Mesendoderm (in vitro differentiated cells): ENCODE measurements around the gene CCDC28A.

Source experiments
- DNase-seq: peaks from one replicate; pipeline ENCODE4 v3.0.0; 2013
- H2AK5ac ChIP-seq: 2 replicates; pipeline ENCODE4 v1.6.1; 2013; ENCODE audit warnings: low read length, inconsistent platforms
- H2BK120ac ChIP-seq: 2 replicates; pipeline ENCODE4 v1.6.1; 2013; ENCODE audit warnings: low read depth, mild to moderate bottlenecking, low read length, moderate library complexity, mixed read lengths
- H2BK15ac ChIP-seq: replicated peaks from 2 replicates; pipeline ENCODE4 v1.6.1; 2013; ENCODE audit warnings: low read depth, mild to moderate bottlenecking, moderate library complexity
- H2BK5ac ChIP-seq: 2 replicates; pipeline ENCODE4 v1.6.1; 2013; ENCODE audit warnings: low read length, inconsistent platforms
- H3K18ac ChIP-seq: 2 replicates; pipeline ENCODE4 v1.6.1; 2013; ENCODE audit warnings: mild to moderate bottlenecking, low read length, mixed read lengths
- H3K23ac ChIP-seq: one replicate; pipeline ENCODE4 v1.6.1; 2013; ENCODE audit warnings: low read length
- H3K27ac ChIP-seq: 2 replicates; pipeline ENCODE4 v1.5.1; 2013; ENCODE audit warnings: low read depth, mild to moderate bottlenecking, inconsistent platforms, low read length, moderate library complexity
- H3K27me3 ChIP-seq: 2 replicates; pipeline ENCODE4 v1.6.1; 2013; ENCODE audit warnings: low read length, control low read depth, mild to moderate bottlenecking, inconsistent platforms; ENCODE audit not compliant: insufficient read depth, poor library complexity
- H3K36me3 ChIP-seq: 2 replicates; pipeline ENCODE4 v1.6.1; 2013; ENCODE audit warnings: low read length, inconsistent platforms; ENCODE audit not compliant: control insufficient read depth, insufficient read depth
- H3K4ac ChIP-seq: one replicate; pipeline ENCODE4 v1.6.1; 2013; ENCODE audit warnings: low read depth, mild to moderate bottlenecking, low read length, moderate library complexity
- H3K4me1 ChIP-seq: 2 replicates; pipeline ENCODE4 v1.6.1; 2013; ENCODE audit warnings: low read depth, low read length, inconsistent platforms; ENCODE audit not compliant: control insufficient read depth
- H3K4me2 ChIP-seq: 2 replicates; pipeline ENCODE4 v1.6.1; 2013; ENCODE audit warnings: low read length
- H3K4me3 ChIP-seq: 2 replicates; pipeline ENCODE4 v1.5.1; 2013; ENCODE audit warnings: mild to moderate bottlenecking, low read length
- H3K56ac ChIP-seq: one replicate; pipeline ENCODE4 v1.6.1; 2013; ENCODE audit warnings: low read length
- H3K79me1 ChIP-seq: 2 replicates; pipeline ENCODE4 v1.6.1; 2013; ENCODE audit warnings: low read length, inconsistent platforms
- H3K79me2 ChIP-seq: 2 replicates; pipeline ENCODE4 v1.6.1; 2013; ENCODE audit warnings: mild to moderate bottlenecking, low read length; ENCODE audit not compliant: control insufficient read depth, insufficient read depth
- H3K9ac ChIP-seq: 2 replicates; pipeline ENCODE4 v1.6.1; 2013; ENCODE audit warnings: low read length, inconsistent platforms
- H4K5ac ChIP-seq: one replicate; pipeline ENCODE4 v1.6.1; 2013; ENCODE audit warnings: low read length
- H4K8ac ChIP-seq: one replicate; pipeline ENCODE4 v1.6.1; 2013; ENCODE audit warnings: low read depth, mild to moderate bottlenecking, control low read depth, low read length, moderate library complexity
- WGBS: extraction: QIAGEN DNeasy Blood & Tissue Kit; methylation state at CpG from one replicate; pipeline ENCODE4 v1.1.7; 2013; ENCODE audit warnings: low lambda C conversion rate, missing lambda C conversion rate; ENCODE audit not compliant: insufficient coverage; ENCODE audit errors: extremely low coverage; 5-methylcytosine and 5-hydroxymethylcytosine counted together

The CCDC28A gene

GRCh38 chr6:138815221-138815620 lies 41.7 kb downstream of the CCDC28A start:
- Histone ChIP-seq H3K9ac (no peak overlapping the region), H2BK15ac (no peak overlapping the region), H2BK5ac (no peak overlapping the region), H4K5ac (no peak overlapping the region), H3K4me3 (no peak overlapping the region), H3K36me3 (no peaks in the 10 kb centered on the region), H3K23ac (no peak overlapping the region), H3K27me3 (no peaks in the 10 kb centered on the region), H2BK120ac (no peak overlapping the region), H3K79me1 (no peaks in the 10 kb centered on the region), H3K4ac (no peak overlapping the region), H3K27ac (no peak overlapping the region), H3K4me1 (peaks cover 6% of the 10 kb centered on the region), H3K18ac (no peak overlapping the region), H4K8ac (no peak overlapping the region), H3K79me2 (no peaks in the 10 kb centered on the region), H3K56ac (no peak overlapping the region), H2AK5ac (no peak overlapping the region), H3K4me2 (no peak overlapping the region)
- WGBS = no CpG with 5 or more reads among the region's 6 CpGs
- no peak for DNase-seq

- Histone ChIP-seq H3K18ac (no peak overlapping the region), H3K4me2 (no peak overlapping the region), H3K27ac (no peak overlapping the region), H3K36me3 (no peaks in the 10 kb centered on the region), H3K79me1 (no peaks in the 10 kb centered on the region), H3K56ac (no peak overlapping the region), H3K9ac (no peak overlapping the region), H3K27me3 (no peaks in the 10 kb centered on the region), H2BK15ac (no peak overlapping the region), H3K79me2 (no peaks in the 10 kb centered on the region), H4K8ac (no peak overlapping the region), H2AK5ac (no peak overlapping the region), H2BK5ac (no peak overlapping the region), H3K4me3 (no peak overlapping the region), H3K23ac (no peak overlapping the region), H3K4ac (no peak overlapping the region), H4K5ac (no peak overlapping the region), H3K4me1 (peaks cover 6% of the 10 kb centered on the region), H2BK120ac (no peak overlapping the region)
- no CpG with 5 or more reads among the region's 4 CpGs for WGBS
- peak; percentile 74 for DNase-seq
Measured at GRCh38 chr6:138815797-138816528, 42.4 kb downstream of the CCDC28A start.

GRCh38 chr6:138817799-138818198 lies 44.2 kb downstream of the CCDC28A start:
- H3K4me2 ChIP-seq = no peak overlapping the region
- H3K27ac ChIP-seq = no peak overlapping the region
- DNase-seq = peak; percentile 98
- no peak overlapping the region for H4K8ac ChIP-seq
- H3K79me2 ChIP-seq = no peaks in the 10 kb centered on the region
- no peak overlapping the region for H3K23ac ChIP-seq
- H3K79me1 ChIP-seq = no peaks in the 10 kb centered on the region
- H4K5ac ChIP-seq = no peak overlapping the region
- no peak overlapping the region for H3K4ac ChIP-seq
- no peak overlapping the region for H2BK5ac ChIP-seq
- no peak overlapping the region for H3K9ac ChIP-seq
- H3K36me3 ChIP-seq = no peaks in the 10 kb centered on the region
- H3K27me3 ChIP-seq = no peaks in the 10 kb centered on the region
- H2AK5ac ChIP-seq = no peak overlapping the region
- H3K4me3 ChIP-seq = no peak overlapping the region
- no CpG with 5 or more reads among the region's 4 CpGs for WGBS
- no peak overlapping the region for H3K18ac ChIP-seq
- H3K56ac ChIP-seq = peak overlapping the region; percentile 15
- H2BK120ac ChIP-seq = no peak overlapping the region
- peaks cover 6% of the 10 kb centered on the region for H3K4me1 ChIP-seq
- H2BK15ac ChIP-seq = no peak overlapping the region

GRCh38 chr6:138818496-138819194 lies 45.1 kb downstream of the CCDC28A start:
- Histone ChIP-seq H3K27me3 (no peaks in the 10 kb centered on the region), H3K4ac (no peak overlapping the region), H2AK5ac (no peak overlapping the region), H2BK5ac (no peak overlapping the region), H3K4me2 (no peak overlapping the region), H3K23ac (no peak overlapping the region), H2BK15ac (no peak overlapping the region), H3K4me3 (no peak overlapping the region), H2BK120ac (no peak overlapping the region), H3K4me1 (peaks cover 6% of the 10 kb centered on the region), H3K36me3 (no peaks in the 10 kb centered on the region), H3K56ac (peak overlapping the region; percentile 15), H4K5ac (no peak overlapping the region), H4K8ac (no peak overlapping the region), H3K27ac (no peak overlapping the region), H3K79me1 (no peaks in the 10 kb centered on the region), H3K18ac (no peak overlapping the region), H3K9ac (no peak overlapping the region), H3K79me2 (no peaks in the 10 kb centered on the region)
- WGBS = no CpG with 5 or more reads among the region's 10 CpGs
- peak; percentile 17 for DNase-seq

GRCh38 chr6:138821519-138821918 lies 48.0 kb downstream of the CCDC28A start:
- no peak for DNase-seq

More at GRCh38 chr6:138821519-138821918, 48.0 kb downstream of the CCDC28A start:
- Histone ChIP-seq H3K4me1 (peaks cover 6% of the 10 kb centered on the region), H2BK120ac (no peak overlapping the region), H3K4me2 (no peak overlapping the region), H4K8ac (no peak overlapping the region), H2BK5ac (no peak overlapping the region), H3K9ac (no peak overlapping the region), H3K79me1 (no peaks in the 10 kb centered on the region), H3K27me3 (no peaks in the 10 kb centered on the region), H3K23ac (no peak overlapping the region), H3K4ac (no peak overlapping the region), H3K27ac (no peak overlapping the region), H2AK5ac (no peak overlapping the region), H3K4me3 (no peak overlapping the region), H2BK15ac (no peak overlapping the region), H3K36me3 (no peaks in the 10 kb centered on the region), H3K56ac (no peak overlapping the region), H3K79me2 (no peaks in the 10 kb centered on the region), H3K18ac (no peak overlapping the region), H4K5ac (no peak overlapping the region)
- WGBS = no CpG with 5 or more reads among the region's 4 CpGs
